Stomach (tissue), 4 donors: ENCODE measurements around the gene TRIM69.

Experiments used
- POLR2A ChIP-seq, 4 donors: fragments of 450-650 bp; IDR thresholded peaks; one replicate each; pipeline ENCODE4 v1.6.1; 2016; ENCODE audit warnings: antibody characterized with exemption in 4 of 4, control low read depth in 2 of 4, mild to moderate bottlenecking in 1 of 4, moderate library complexity in 1 of 4
- TF ChIP-seq, protein P1 (sequence below), 7 experiments: fragments of 450-650 bp in 4 of 7; fragments of 200-600 bp in 3 of 7; sonication (generic) in 3 of 7; IDR thresholded peaks; one replicate each; pipeline ENCODE4 v1.5.1; 2016 to 2019; ENCODE audit warnings: antibody characterized with exemption in 7 of 7, control low read depth in 2 of 7, mild to moderate bottlenecking in 1 of 7

DNA sequence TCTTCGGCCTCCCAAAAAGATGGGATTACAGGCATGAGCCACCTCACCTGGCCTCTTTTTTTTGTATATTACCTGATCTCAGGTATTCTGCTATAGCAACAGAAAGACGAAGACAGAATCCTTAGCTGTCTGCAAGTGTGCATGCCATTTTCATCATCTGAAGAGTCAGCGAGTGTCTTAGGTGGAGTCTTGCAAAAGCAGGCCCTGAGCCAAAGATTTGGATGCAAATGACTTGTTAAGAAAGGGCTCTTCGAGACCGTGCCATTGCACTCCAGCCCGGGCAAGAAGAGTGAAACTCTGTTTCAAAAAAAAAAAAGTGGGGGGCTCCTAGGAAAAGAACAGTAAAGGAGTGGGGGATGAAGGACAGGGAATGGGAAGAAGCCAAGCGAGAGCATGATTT is 10.2 kb upstream of the TRIM69 start:
- TF ChIP-seq, protein P1, sequence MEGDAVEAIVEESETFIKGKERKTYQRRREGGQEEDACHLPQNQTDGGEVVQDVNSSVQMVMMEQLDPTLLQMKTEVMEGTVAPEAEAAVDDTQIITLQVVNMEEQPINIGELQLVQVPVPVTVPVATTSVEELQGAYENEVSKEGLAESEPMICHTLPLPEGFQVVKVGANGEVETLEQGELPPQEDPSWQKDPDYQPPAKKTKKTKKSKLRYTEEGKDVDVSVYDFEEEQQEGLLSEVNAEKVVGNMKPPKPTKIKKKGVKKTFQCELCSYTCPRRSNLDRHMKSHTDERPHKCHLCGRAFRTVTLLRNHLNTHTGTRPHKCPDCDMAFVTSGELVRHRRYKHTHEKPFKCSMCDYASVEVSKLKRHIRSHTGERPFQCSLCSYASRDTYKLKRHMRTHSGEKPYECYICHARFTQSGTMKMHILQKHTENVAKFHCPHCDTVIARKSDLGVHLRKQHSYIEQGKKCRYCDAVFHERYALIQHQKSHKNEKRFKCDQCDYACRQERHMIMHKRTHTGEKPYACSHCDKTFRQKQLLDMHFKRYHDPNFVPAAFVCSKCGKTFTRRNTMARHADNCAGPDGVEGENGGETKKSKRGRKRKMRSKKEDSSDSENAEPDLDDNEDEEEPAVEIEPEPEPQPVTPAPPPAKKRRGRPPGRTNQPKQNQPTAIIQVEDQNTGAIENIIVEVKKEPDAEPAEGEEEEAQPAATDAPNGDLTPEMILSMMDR (IDR thresholded peaks at IDR 0.05): no peak
- TF ChIP-seq POLR2A (IDR thresholded peaks at IDR 0.05): no peak
